HFFc6 (cell line): ENCODE data around the gene HOTAIR. TPM values are rescaled to one million over a fixed set of nuclear protein-coding genes. Genes with fewer than 3 reads are reported as not detected.

Experiments
- DNase-seq: peaks from one replicate; pipeline ENCODE4 v3.0.0-alpha.2; 2018
- H3K27ac Mint-ChIP-seq: 2 replicates; pipeline ENCODE4 v1.8.0; 2020; ENCODE audit warnings: mild to moderate bottlenecking, mixed read lengths
- H3K27me3 Mint-ChIP-seq: 2 replicates; pipeline ENCODE4 v1.8.0; 2021; ENCODE audit warnings: mild to moderate bottlenecking, moderate library complexity, mixed read lengths; ENCODE audit not compliant: insufficient read depth
- H3K36me3 Mint-ChIP-seq: 2 replicates; pipeline ENCODE4 v1.8.0; 2021; ENCODE audit warnings: low read depth, mixed read lengths
- H3K4me1 Mint-ChIP-seq: 2 replicates; pipeline ENCODE4 v1.8.0; 2020; ENCODE audit warnings: low read depth, mixed read lengths
- H3K4me3 Mint-ChIP-seq: 2 replicates; pipeline ENCODE4 v1.8.0; 2020; ENCODE audit warnings: mild to moderate bottlenecking, moderate library complexity, mixed read lengths
- H3K9me3 Mint-ChIP-seq: 2 replicates; pipeline ENCODE4 v1.8.0; 2020; ENCODE audit warnings: mild to moderate bottlenecking, mixed read lengths
- total RNA-seq, 6 experiments: library from RNA; stranded (reverse); fragmentation: NEBNext Ultra II Directional; extraction: Animal tissue kit (Norgen Biotek cat#: 25700); gene quantifications; 2 replicates in 1 of 6; 3 replicates in 5 of 6; pipeline ENCODE4 v1.2.3, GENCODE V29; 2021
- TF ChIP-seq, protein P1 (sequence below): fragments of 200-600 bp; sonication (generic); IDR thresholded peaks from 2 replicates; pipeline ENCODE4 v1.5.0; 2021; ENCODE audit warnings: antibody characterized with exemption, mild to moderate bottlenecking

The HOTAIR gene
- total RNA-seq, 6 experiments from 2014 or later, result 0.26 to 3.7 (median 2.8) TPM; not detected in 1

DNA sequence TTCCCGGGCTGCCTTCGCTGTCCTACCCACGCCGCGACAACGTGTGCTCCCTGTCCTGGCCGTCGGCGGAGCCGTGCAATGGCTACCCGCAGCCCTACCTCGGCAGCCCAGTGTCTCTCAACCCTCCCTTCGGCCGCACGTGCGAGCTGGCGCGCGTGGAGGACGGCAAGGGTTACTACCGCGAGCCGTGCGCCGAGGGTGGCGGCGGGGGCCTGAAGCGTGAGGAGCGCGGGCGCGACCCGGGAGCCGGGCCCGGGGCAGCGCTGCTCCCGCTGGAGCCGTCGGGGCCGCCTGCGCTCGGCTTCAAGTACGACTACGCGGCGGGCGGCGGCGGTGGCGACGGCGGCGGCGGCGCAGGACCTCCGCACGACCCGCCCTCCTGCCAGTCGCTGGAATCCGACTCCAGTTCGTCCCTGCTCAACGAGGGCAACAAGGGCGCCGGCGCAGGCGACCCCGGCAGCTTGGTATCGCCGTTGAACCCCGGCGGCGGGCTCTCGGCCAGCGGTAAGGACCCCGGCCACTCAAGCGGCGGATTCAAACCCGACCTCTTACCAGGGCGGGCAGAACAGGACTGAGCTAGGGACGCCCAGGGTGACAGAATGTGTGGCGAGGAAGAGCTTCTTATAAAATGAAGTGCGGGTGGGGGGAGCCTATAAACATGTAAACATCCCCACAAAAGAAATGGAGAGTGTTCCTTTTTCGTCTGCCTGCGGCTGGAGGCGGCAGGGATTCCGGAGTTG is 19.5 kb downstream of the HOTAIR start:
- Mint-ChIP-seq H3K4me3 (no peak overlapping the region), H3K9me3 (no peaks in the 10 kb centered on the region), H3K36me3 (0 out of 2 replicates have a peak, but pooled peaks cover 5% of the 10 kb centered on the region), H3K27ac (no peak overlapping the region), H3K27me3 (peaks cover 71% of the 10 kb centered on the region), H3K4me1 (peaks cover 6% of the 10 kb centered on the region)
- TF ChIP-seq, protein P1, sequence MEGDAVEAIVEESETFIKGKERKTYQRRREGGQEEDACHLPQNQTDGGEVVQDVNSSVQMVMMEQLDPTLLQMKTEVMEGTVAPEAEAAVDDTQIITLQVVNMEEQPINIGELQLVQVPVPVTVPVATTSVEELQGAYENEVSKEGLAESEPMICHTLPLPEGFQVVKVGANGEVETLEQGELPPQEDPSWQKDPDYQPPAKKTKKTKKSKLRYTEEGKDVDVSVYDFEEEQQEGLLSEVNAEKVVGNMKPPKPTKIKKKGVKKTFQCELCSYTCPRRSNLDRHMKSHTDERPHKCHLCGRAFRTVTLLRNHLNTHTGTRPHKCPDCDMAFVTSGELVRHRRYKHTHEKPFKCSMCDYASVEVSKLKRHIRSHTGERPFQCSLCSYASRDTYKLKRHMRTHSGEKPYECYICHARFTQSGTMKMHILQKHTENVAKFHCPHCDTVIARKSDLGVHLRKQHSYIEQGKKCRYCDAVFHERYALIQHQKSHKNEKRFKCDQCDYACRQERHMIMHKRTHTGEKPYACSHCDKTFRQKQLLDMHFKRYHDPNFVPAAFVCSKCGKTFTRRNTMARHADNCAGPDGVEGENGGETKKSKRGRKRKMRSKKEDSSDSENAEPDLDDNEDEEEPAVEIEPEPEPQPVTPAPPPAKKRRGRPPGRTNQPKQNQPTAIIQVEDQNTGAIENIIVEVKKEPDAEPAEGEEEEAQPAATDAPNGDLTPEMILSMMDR, result no peak
- no peak for DNase-seq

- no peak for DNase-seq
- H3K36me3 Mint-ChIP-seq, result 0 out of 2 replicates have a peak, but pooled peaks cover 5% of the 10 kb centered on the region
- H3K27ac Mint-ChIP-seq, result no peak within 1 kb of the TSS
- H3K27me3 Mint-ChIP-seq, result peaks cover 71% of the 10 kb centered on the region
- no peak within 1 kb of the TSS for H3K4me3 Mint-ChIP-seq
- TF ChIP-seq, protein P1, result no peak
- H3K4me1 Mint-ChIP-seq, result peaks cover 6% of the 10 kb centered on the region
- H3K9me3 Mint-ChIP-seq, result no peaks in the 10 kb centered on the region
Measured at GRCh38 chr12:53954694-53955035, 20.1 kb downstream of the HOTAIR start, which contains the start of gene HOXC12. TSS of gene HOXC12 (plus strand) at chr12:53954903. CDS start at chr12:53954930, 27 bp downstream.

DNA sequence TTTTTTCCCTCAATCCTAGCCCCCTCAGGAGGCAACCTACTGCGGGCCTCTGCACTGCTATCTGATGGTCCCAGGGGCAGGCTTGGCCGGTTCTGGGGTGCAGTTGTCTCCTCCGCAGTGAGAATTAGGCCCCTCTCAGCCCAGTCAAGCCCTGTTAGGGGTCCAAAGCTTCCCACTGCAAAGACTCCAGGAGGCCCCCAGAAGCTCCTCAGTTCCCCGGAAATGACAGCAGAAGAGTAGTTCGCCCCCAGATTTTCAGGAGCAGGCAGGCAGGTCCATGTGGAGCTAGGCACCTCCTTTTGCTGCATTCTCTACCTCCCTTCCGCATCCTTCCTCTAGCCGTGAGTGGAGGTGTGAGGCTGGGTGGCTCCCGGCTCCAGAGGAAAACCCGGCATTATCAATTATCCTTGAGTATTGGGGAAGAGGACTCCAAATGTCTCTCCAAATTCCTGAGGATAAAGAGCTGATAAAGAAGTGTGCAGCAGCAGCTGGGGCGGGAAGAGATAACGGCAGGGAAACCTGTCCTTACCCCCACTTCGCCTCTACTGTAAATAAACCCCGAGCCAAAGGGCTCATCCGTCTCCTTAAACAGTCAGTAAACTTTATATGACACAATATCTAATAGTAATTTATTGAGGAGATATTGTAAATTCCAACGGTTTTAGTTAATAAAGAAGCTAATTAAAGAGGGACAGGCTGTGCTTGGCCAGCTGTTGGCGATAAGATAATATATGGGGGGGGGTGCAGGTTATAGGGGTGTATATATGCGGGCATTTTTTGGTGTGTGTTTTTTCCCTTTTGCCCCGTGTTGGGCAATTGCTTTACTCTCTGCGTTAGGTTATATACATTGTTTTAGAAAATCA is 20.7 kb downstream of the HOTAIR start:
- H3K9me3 Mint-ChIP-seq, result no peaks in the 10 kb centered on the region
- peaks cover 71% of the 10 kb centered on the region for H3K27me3 Mint-ChIP-seq
- DNase-seq, result no peak
- peaks cover 6% of the 10 kb centered on the region for H3K4me1 Mint-ChIP-seq
- TF ChIP-seq, protein P1, result no peak
- H3K36me3 Mint-ChIP-seq, result 0 out of 2 replicates have a peak, but pooled peaks cover 5% of the 10 kb centered on the region
- H3K27ac Mint-ChIP-seq, result no peak overlapping the region
- no peak overlapping the region for H3K4me3 Mint-ChIP-seq

GRCh38 chr12:53952871-53953734 is 21.7 kb downstream of the HOTAIR start:
- H3K27me3 Mint-ChIP-seq, result peaks cover 74% of the 10 kb centered on the region
- peaks cover 6% of the 10 kb centered on the region for H3K4me1 Mint-ChIP-seq
- H3K27ac Mint-ChIP-seq, result no peak overlapping the region
- DNase-seq, result no peak
- no peak overlapping the region for H3K4me3 Mint-ChIP-seq
- 0 out of 2 replicates have a peak, but pooled peaks cover 5% of the 10 kb centered on the region for H3K36me3 Mint-ChIP-seq
- no peaks in the 10 kb centered on the region; the same call in 1 of the 2 replicates for H3K9me3 Mint-ChIP-seq
- TF ChIP-seq, protein P1, result no peak

DNA sequence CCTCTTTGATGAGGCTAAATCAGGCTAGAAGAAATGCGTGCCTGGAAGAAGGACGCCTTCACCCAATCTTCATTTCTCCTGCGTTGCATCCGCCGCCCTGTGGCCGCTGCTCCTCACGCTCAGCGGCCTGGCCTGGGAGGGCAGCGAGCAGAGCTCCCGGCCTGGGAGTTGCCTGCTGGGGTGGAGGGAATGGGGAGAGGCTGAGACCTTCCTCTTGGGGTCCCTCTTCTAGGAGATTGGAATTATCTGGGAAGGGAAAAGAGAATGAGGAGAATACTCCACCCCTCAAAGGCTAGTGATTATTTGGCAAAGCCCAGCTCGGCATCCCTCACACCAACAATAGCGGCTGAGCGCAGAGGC is 22.4 kb downstream of the HOTAIR start:
- H3K36me3 Mint-ChIP-seq, result 0 out of 2 replicates have a peak, but pooled peaks cover 5% of the 10 kb centered on the region
- TF ChIP-seq, protein P1, result no peak
- H3K4me1 Mint-ChIP-seq, result peaks cover 6% of the 10 kb centered on the region
- no peak overlapping the region for H3K4me3 Mint-ChIP-seq
- H3K9me3 Mint-ChIP-seq, result no peaks in the 10 kb centered on the region; the same call in 1 of the 2 replicates
- no peak overlapping the region for H3K27ac Mint-ChIP-seq
- peaks cover 79% of the 10 kb centered on the region for H3K27me3 Mint-ChIP-seq
- no peak for DNase-seq
